Measurements from ENCODE around the gene MUCL3.

Gene MUCL3

DNA sequence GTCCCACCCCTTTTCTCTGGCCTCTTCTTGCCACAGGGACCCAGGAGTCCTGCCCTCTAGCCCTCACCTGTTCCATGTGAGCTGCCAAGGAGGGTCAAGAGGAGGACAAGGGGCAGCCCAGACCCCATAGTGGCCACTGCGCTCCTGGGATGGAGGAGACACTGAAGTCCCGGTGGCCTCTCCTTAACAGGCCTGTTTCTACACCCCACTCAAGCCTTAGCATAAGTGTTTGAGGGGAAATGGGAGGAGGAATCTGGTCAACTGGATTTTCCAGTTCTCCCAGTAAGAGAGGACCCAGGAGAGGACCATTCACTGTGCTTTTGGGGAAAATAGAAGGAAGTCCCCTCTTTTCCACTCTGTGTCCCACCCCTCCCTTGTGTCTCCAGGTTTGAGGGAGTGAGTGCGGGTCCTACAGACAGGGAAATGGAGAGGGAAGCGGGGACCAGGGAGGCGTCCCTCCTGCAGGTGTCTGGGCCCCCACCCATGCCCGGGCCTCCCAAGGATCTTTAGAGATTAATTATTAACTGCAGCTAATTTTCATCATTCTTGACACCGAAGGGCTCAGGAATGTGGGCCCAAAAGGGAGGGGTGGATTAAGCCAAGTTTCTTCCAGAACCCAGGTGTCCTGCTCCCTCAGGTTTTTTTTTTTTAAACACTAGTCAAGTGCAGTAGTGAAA lies 8.7 kb upstream of the MUCL3 start, which contains the start of gene SFTA2:
TSS of gene SFTA2 (minus strand) at position 202 of the 677 bp plus-strand sequence. CDS start at position 128, 74 bp downstream.
- no peak within 1 kb of the TSS for H3K27ac ChIP-seq (ENCODE audit: low read depth, low read length)
- H3K4me2 ChIP-seq (ENCODE audit: low read length): no peak within 1 kb of the TSS
- TF ChIP-seq, protein P1, sequence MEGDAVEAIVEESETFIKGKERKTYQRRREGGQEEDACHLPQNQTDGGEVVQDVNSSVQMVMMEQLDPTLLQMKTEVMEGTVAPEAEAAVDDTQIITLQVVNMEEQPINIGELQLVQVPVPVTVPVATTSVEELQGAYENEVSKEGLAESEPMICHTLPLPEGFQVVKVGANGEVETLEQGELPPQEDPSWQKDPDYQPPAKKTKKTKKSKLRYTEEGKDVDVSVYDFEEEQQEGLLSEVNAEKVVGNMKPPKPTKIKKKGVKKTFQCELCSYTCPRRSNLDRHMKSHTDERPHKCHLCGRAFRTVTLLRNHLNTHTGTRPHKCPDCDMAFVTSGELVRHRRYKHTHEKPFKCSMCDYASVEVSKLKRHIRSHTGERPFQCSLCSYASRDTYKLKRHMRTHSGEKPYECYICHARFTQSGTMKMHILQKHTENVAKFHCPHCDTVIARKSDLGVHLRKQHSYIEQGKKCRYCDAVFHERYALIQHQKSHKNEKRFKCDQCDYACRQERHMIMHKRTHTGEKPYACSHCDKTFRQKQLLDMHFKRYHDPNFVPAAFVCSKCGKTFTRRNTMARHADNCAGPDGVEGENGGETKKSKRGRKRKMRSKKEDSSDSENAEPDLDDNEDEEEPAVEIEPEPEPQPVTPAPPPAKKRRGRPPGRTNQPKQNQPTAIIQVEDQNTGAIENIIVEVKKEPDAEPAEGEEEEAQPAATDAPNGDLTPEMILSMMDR (IDR thresholded peaks at IDR 0.05; ENCODE audit: low read depth, low read length, poor library complexity, severe bottlenecking): no peak
- TF ChIP-seq EZH2phosphoT487 (IDR thresholded peaks at IDR 0.05; ENCODE audit: borderline replicate concordance, low read length): no peak
- no peaks in the 10 kb centered on the region for H3K9me2 ChIP-seq (replicated peaks; ENCODE audit: control insufficient read depth, low read length)
- H3K79me2 ChIP-seq (ENCODE audit: control insufficient read depth, low read length): no peaks in the 10 kb centered on the region
- peaks cover 4% of the 10 kb centered on the region; the same call in 1 of the 2 replicates for H3K36me3 ChIP-seq (ENCODE audit: control insufficient read depth, low read length)
- H3K9me3 ChIP-seq (ENCODE audit: control insufficient read depth, insufficient read depth, low read length): no peaks in the 10 kb centered on the region
- H3K4me3 ChIP-seq (ENCODE audit: low read length): no peak within 1 kb of the TSS
- no peaks in the 10 kb centered on the region for H3K4me1 ChIP-seq (ENCODE audit: control insufficient read depth, low read length)
- no peaks in the 10 kb centered on the region for H3F3A ChIP-seq (ENCODE audit: control insufficient read depth, insufficient read depth)
- H4K20me1 ChIP-seq (ENCODE audit: control insufficient read depth, insufficient read depth, low read depth, low read length): no peaks in the 10 kb centered on the region
- peaks cover 9% of the 10 kb centered on the region; the same call in 1 of the 2 replicates for H3K27me3 ChIP-seq (ENCODE audit: control insufficient read depth, low read length)

DNA sequence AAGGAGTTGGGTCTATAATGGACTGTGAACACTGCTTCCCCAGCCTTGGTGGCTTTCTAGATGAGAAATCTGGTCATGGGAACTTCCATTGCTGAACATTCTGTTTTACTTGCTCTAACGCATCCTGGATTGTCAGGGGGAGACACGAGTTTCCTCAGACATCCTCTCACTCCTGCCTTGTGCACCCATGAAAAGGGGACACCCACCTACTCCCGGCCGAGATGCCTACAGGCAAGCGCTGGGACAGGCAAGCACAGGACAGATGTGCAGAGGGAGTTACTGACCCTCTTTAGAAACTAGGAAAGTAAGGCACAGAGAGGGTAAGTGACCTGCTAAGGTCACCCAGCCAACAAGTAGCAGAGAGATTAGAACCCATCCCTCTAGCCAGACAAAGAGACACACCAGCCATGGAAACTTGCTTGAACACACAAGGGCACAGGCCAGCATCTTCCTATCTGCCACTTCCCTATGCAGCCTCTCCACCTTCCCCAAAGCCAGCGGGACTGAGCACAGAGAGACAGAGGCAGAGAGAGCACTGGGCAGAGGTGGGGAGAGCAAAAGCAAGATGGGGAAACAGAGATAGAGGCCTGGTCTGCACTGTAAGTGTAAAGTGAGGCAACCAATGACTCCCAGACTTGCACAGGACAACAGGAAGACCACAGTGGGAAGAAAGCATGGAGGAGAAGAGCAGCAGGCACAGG lies 8.0 kb upstream of the MUCL3 start:
- Histone ChIP-seq H3K27ac (ENCODE audit: low read depth, low read length) (no peak overlapping the region), H3K4me1 (ENCODE audit: control insufficient read depth, low read length) (no peaks in the 10 kb centered on the region), H3K27me3 (ENCODE audit: control insufficient read depth, low read length) (peaks cover 9% of the 10 kb centered on the region; the same call in 1 of the 2 replicates), H3K9me2 (replicated peaks; ENCODE audit: control insufficient read depth, low read length) (no peaks in the 10 kb centered on the region), H3K36me3 (ENCODE audit: control insufficient read depth, low read length) (no peaks in the 10 kb centered on the region), H3K79me2 (ENCODE audit: control insufficient read depth, low read length) (no peaks in the 10 kb centered on the region), H3F3A (ENCODE audit: control insufficient read depth, insufficient read depth) (no peaks in the 10 kb centered on the region), H3K4me2 (ENCODE audit: low read length) (no peak overlapping the region), H3K9me3 (ENCODE audit: control insufficient read depth, insufficient read depth, low read length) (no peaks in the 10 kb centered on the region), H4K20me1 (ENCODE audit: control insufficient read depth, insufficient read depth, low read depth, low read length) (no peaks in the 10 kb centered on the region), H3K4me3 (ENCODE audit: low read length) (no peak overlapping the region)
- TF ChIP-seq EZH2phosphoT487 (IDR thresholded peaks at IDR 0.05; ENCODE audit: borderline replicate concordance, low read length): no peak
- TF ChIP-seq, protein P1 (IDR thresholded peaks at IDR 0.05; ENCODE audit: low read depth, low read length, poor library complexity, severe bottlenecking): no peak

DNA sequence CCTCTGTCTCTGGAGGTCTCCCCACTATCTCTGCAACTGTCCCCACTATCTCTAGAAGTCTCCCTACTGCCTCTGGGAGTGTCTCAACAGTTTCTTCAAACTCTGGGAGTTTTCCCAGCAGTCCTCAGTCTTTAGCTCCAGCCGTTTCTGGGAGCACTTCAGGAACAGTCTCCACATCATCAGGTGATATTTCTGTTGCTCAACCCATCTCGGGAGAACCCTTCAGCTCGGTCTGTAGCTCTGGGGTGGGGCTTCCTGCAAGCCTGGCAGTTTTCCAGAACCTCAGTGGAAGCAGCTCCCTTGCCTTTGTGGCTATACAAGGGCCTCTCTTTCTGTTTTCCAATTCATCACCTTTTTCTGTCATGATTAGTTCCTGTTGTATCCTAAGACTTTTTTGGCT lies 5.8 kb upstream of the MUCL3 start:
- Histone ChIP-seq H3K4me1 (ENCODE audit: control insufficient read depth, low read length) (no peaks in the 10 kb centered on the region), H3K27me3 (ENCODE audit: control insufficient read depth, low read length) (peaks cover 17% of the 10 kb centered on the region; the same call in 1 of the 2 replicates), H3K36me3 (ENCODE audit: control insufficient read depth, low read length) (no peaks in the 10 kb centered on the region), H3K27ac (ENCODE audit: low read depth, low read length) (no peak overlapping the region), H3K4me3 (ENCODE audit: low read length) (no peak overlapping the region), H3F3A (ENCODE audit: control insufficient read depth, insufficient read depth) (no peaks in the 10 kb centered on the region), H3K4me2 (ENCODE audit: low read length) (no peak overlapping the region), H3K9me3 (ENCODE audit: control insufficient read depth, insufficient read depth, low read length) (no peaks in the 10 kb centered on the region), H3K9me2 (replicated peaks; ENCODE audit: control insufficient read depth, low read length) (no peaks in the 10 kb centered on the region), H3K79me2 (ENCODE audit: control insufficient read depth, low read length) (no peaks in the 10 kb centered on the region), H4K20me1 (ENCODE audit: control insufficient read depth, insufficient read depth, low read depth, low read length) (no peaks in the 10 kb centered on the region)
- TF ChIP-seq, protein P1 (IDR thresholded peaks at IDR 0.05; ENCODE audit: low read depth, low read length, poor library complexity, severe bottlenecking): no peak
- no peak for TF ChIP-seq EZH2phosphoT487 (IDR thresholded peaks at IDR 0.05; ENCODE audit: borderline replicate concordance, low read length)

Data from DOHH2 (cell line).